ENCODE measurements around the gene APOBEC2. TPM values are rescaled to one million over a fixed set of nuclear protein-coding genes. Genes with fewer than 3 reads are reported as not detected.

APOBEC2 gene
- total and polyA plus RNA-seq, 2 of the 13 experiments (the other 11 are each of a cell fraction or from before 2014, with no cell fraction given) = 0.09 TPM; not detected in 1

DNA sequence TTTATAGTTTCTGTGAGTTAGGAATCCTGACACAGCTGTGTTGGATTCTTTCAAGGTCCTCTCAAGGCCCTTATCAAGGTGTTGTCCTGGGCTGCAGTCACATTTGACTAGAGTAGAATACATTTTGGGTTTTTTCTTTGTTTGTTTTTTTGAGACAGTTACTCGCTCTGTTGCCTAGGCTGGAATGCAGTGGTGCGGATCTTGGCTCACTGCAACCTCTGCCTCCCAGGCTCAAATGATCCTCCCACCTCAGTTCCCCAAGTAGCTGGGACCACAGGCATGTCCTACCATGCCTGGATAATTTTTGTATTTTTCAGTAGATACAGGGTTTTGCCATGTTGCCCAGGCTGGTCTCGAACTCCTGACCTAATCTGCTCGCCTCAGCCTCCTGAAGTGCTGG is 35.4 kb downstream of the APOBEC2 start:
- no peak overlapping the region for H2AFZ ChIP-seq (ENCODE audit: low read length)
- WGBS (ENCODE audit: low lambda C conversion rate) = 100% methylated on average over 4 of the region's 4 CpGs
- TF ChIP-seq ELF3 (CRISPR knock-in tag; IDR thresholded peaks at IDR 0.05) = no peak
- no peak for TF ChIP-seq DR1 (CRISPR knock-in tag; IDR thresholded peaks at IDR 0.05)
- TF ChIP-seq TOE1 (CRISPR knock-in tag; IDR thresholded peaks at IDR 0.05) = no peak
- TF ChIP-seq, protein P1, sequence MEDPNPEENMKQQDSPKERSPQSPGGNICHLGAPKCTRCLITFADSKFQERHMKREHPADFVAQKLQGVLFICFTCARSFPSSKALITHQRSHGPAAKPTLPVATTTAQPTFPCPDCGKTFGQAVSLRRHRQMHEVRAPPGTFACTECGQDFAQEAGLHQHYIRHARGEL (CRISPR knock-in tag; IDR thresholded peaks at IDR 0.05) = no peak
- TF ChIP-seq ZNF30 (CRISPR knock-in tag; IDR thresholded peaks at IDR 0.05) = no peak
- TF ChIP-seq, protein P2, sequence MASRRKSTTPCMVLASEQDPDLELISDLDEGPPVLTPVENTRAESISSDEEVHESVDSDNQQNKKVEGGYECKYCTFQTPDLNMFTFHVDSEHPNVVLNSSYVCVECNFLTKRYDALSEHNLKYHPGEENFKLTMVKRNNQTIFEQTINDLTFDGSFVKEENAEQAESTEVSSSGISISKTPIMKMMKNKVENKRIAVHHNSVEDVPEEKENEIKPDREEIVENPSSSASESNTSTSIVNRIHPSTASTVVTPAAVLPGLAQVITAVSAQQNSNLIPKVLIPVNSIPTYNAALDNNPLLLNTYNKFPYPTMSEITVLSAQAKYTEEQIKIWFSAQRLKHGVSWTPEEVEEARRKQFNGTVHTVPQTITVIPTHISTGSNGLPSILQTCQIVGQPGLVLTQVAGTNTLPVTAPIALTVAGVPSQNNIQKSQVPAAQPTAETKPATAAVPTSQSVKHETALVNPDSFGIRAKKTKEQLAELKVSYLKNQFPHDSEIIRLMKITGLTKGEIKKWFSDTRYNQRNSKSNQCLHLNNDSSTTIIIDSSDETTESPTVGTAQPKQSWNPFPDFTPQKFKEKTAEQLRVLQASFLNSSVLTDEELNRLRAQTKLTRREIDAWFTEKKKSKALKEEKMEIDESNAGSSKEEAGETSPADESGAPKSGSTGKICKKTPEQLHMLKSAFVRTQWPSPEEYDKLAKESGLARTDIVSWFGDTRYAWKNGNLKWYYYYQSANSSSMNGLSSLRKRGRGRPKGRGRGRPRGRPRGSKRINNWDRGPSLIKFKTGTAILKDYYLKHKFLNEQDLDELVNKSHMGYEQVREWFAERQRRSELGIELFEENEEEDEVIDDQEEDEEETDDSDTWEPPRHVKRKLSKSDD (CRISPR knock-in tag; IDR thresholded peaks at IDR 0.05; ENCODE audit: low read depth) = no peak
- TF ChIP-seq SSRP1 (CRISPR knock-in tag; IDR thresholded peaks at IDR 0.05) = no peak
- TF ChIP-seq, protein P3, sequence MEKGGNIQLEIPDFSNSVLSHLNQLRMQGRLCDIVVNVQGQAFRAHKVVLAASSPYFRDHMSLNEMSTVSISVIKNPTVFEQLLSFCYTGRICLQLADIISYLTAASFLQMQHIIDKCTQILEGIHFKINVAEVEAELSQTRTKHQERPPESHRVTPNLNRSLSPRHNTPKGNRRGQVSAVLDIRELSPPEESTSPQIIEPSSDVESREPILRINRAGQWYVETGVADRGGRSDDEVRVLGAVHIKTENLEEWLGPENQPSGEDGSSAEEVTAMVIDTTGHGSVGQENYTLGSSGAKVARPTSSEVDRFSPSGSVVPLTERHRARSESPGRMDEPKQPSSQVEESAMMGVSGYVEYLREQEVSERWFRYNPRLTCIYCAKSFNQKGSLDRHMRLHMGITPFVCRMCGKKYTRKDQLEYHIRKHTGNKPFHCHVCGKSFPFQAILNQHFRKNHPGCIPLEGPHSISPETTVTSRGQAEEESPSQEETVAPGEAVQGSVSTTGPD (CRISPR knock-in tag; IDR thresholded peaks at IDR 0.05) = no peak
- no peak for TF ChIP-seq CBX2 (IDR thresholded peaks at IDR 0.05; ENCODE audit: low read depth, low read length)
- no peak for TF ChIP-seq CBX2 (CRISPR knock-in tag; IDR thresholded peaks at IDR 0.05; ENCODE audit: low read depth)
- no peak for TF ChIP-seq BRD4 (CRISPR knock-in tag; IDR thresholded peaks at IDR 0.05)
- TF ChIP-seq CEBPB (IDR thresholded peaks at IDR 0.05; ENCODE audit: borderline replicate concordance, low read depth, low read length) = no peak
- TF ChIP-seq, protein P4, sequence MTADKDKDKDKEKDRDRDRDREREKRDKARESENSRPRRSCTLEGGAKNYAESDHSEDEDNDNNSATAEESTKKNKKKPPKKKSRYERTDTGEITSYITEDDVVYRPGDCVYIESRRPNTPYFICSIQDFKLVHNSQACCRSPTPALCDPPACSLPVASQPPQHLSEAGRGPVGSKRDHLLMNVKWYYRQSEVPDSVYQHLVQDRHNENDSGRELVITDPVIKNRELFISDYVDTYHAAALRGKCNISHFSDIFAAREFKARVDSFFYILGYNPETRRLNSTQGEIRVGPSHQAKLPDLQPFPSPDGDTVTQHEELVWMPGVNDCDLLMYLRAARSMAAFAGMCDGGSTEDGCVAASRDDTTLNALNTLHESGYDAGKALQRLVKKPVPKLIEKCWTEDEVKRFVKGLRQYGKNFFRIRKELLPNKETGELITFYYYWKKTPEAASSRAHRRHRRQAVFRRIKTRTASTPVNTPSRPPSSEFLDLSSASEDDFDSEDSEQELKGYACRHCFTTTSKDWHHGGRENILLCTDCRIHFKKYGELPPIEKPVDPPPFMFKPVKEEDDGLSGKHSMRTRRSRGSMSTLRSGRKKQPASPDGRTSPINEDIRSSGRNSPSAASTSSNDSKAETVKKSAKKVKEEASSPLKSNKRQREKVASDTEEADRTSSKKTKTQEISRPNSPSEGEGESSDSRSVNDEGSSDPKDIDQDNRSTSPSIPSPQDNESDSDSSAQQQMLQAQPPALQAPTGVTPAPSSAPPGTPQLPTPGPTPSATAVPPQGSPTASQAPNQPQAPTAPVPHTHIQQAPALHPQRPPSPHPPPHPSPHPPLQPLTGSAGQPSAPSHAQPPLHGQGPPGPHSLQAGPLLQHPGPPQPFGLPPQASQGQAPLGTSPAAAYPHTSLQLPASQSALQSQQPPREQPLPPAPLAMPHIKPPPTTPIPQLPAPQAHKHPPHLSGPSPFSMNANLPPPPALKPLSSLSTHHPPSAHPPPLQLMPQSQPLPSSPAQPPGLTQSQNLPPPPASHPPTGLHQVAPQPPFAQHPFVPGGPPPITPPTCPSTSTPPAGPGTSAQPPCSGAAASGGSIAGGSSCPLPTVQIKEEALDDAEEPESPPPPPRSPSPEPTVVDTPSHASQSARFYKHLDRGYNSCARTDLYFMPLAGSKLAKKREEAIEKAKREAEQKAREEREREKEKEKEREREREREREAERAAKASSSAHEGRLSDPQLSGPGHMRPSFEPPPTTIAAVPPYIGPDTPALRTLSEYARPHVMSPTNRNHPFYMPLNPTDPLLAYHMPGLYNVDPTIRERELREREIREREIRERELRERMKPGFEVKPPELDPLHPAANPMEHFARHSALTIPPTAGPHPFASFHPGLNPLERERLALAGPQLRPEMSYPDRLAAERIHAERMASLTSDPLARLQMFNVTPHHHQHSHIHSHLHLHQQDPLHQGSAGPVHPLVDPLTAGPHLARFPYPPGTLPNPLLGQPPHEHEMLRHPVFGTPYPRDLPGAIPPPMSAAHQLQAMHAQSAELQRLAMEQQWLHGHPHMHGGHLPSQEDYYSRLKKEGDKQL (CRISPR knock-in tag; IDR thresholded peaks at IDR 0.05; ENCODE audit: low read depth) = no peak
- TF ChIP-seq, protein P5, sequence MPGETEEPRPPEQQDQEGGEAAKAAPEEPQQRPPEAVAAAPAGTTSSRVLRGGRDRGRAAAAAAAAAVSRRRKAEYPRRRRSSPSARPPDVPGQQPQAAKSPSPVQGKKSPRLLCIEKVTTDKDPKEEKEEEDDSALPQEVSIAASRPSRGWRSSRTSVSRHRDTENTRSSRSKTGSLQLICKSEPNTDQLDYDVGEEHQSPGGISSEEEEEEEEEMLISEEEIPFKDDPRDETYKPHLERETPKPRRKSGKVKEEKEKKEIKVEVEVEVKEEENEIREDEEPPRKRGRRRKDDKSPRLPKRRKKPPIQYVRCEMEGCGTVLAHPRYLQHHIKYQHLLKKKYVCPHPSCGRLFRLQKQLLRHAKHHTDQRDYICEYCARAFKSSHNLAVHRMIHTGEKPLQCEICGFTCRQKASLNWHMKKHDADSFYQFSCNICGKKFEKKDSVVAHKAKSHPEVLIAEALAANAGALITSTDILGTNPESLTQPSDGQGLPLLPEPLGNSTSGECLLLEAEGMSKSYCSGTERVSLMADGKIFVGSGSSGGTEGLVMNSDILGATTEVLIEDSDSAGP (CRISPR knock-in tag; IDR thresholded peaks at IDR 0.05; ENCODE audit: borderline replicate concordance) = no peak

More for the DNA sequence above, 35.4 kb downstream of the APOBEC2 start:
- peaks cover 39 to 82% of the 10 kb centered on the region in 2 experiments for H3K36me3 ChIP-seq (replicated peaks in 1 of 2; ENCODE audit: control insufficient read depth in 1 of 2, insufficient read depth in 2 of 2, low read length in 2 of 2)
- H3K4me3 ChIP-seq (replicated peaks in 1 of 3; ENCODE audit: insufficient read depth in 1 of 3, low read depth in 2 of 3, low read length in 3 of 3) = no peak overlapping the region
- BruUV-seq (replicated peaks) = no TSS peak
- H3K9ac ChIP-seq (ENCODE audit: insufficient read depth, low read depth, low read length) = no peak overlapping the region
- H3K79me2 ChIP-seq (ENCODE audit: insufficient read depth, low read length) = peaks cover 1% of the 10 kb centered on the region
- in situ Hi-C loops (cut with HindIII; ENCODE audit: extremely low pct_ligation_motif_present, low pct_unique_long_range_greater_than_20kb) = no loop called here
- DNase-seq (ENCODE audit: low spot score) (no peak), FAIRE-seq (no peak), ATAC-seq (no peak)
- no peaks in the 10 kb centered on the region for H3K27me3 ChIP-seq (ENCODE audit: control insufficient read depth in 1 of 2, insufficient read depth in 2 of 2, low read length in 2 of 2)
- H3K4me2 ChIP-seq (ENCODE audit: low read depth, low read length) = no peak overlapping the region
- no peak overlapping the region for H3K27ac ChIP-seq (ENCODE audit: extremely low read length, insufficient read depth, low read length)
- no peaks in the 10 kb centered on the region for H3K9me3 ChIP-seq (ENCODE audit: low read length)
- no peaks in the 10 kb centered on the region for H3K4me1 ChIP-seq (ENCODE audit: insufficient read depth, low read length)
- intact Hi-C loops (cut with micrococcal nuclease; ENCODE audit: unreplicated experiment) = no loop called here
- ChIA-PET POLR2A (no interaction called here), CTCF (ENCODE audit: low intra/inter-chr PET ratio, low total read pairs) (no interaction called here)
- no peaks in the 10 kb centered on the region; the same call in 1 of the 2 replicates for H4K20me1 ChIP-seq (ENCODE audit: insufficient read depth, low read length)
